ENCODE results near the gene PCDHGA7. TPM values are rescaled to one million over a fixed set of nuclear protein-coding genes. Genes with fewer than 3 reads are reported as not detected.
"Not testable (repeated sequence)": the region's sequence is repeated elsewhere in the genome, so short reads cannot be mapped to it uniquely, and the experiment has no call there.

PCDHGA7 gene
- polyA plus RNA-seq, 4 donors, result 2.0 to 2.6 (median 2.3) TPM

GRCh38 chr5:141422742-141423291 lies 40.3 kb downstream of the PCDHGA7 start:
- DNase-seq (ENCODE audit: low read depth in 4 of 4, low spot score in 2 of 4), result no peak

- no peak for DNase-seq (ENCODE audit: low read depth in 4 of 4, low spot score in 2 of 4)
Measured at GRCh38 chr5:141427783-141428426, 45.4 kb downstream of the PCDHGA7 start.

- DNase-seq (ENCODE audit: low read depth in 4 of 4, low spot score in 2 of 4), result no peak
Measured at GRCh38 chr5:141430332-141431113, 48.0 kb downstream of the PCDHGA7 start, which contains the start of gene PCDHGA12. TSS of gene PCDHGA12 (plus strand) at chr5:141430507. CDS start at chr5:141430760, 253 bp downstream.

- DNase-seq (ENCODE audit: low read depth in 4 of 4, low spot score in 2 of 4), result no peak
Measured at GRCh38 chr5:141431286-141431685, 48.7 kb downstream of the PCDHGA7 start.

- not testable (repeated sequence) for DNase-seq (ENCODE audit: low read depth in 4 of 4, low spot score in 2 of 4)
Measured at GRCh38 chr5:141432308-141432707, 49.8 kb downstream of the PCDHGA7 start.

GRCh38 chr5:141432726-141433125 lies 50.2 kb downstream of the PCDHGA7 start:
- DNase-seq (ENCODE audit: low read depth in 4 of 4, low spot score in 2 of 4), result not testable (repeated sequence)

- no peak for DNase-seq (ENCODE audit: low read depth in 4 of 4, low spot score in 2 of 4)
Measured at GRCh38 chr5:141434006-141434405, 51.5 kb downstream of the PCDHGA7 start.

Other genes with a start within 250 kb of the PCDHGA7 start
- 10 to 100 TPM in 1 of 4 donors, 1 to 10 TPM in 3; 5.2 to 10.2 (median 7.8) TPM for gene PCDHB5, start 247.5 kb upstream of the PCDHGA7 start, polyA plus RNA-seq (ENCODE audit: insufficient read length in 4 of 4)
- gene PCDHB6, start 232.7 kb upstream of the PCDHGA7 start, polyA plus RNA-seq (ENCODE audit: insufficient read length in 4 of 4), result 1 to 10 TPM; 2.6 to 4.1 (median 3.2) TPM
- gene PCDHB7, start 210.1 kb upstream of the PCDHGA7 start, polyA plus RNA-seq (ENCODE audit: insufficient read length in 4 of 4), result 1 to 10 TPM; 4.5 to 7.1 (median 5.0) TPM
- gene PCDHB8, start 205.0 kb upstream of the PCDHGA7 start, polyA plus RNA-seq (ENCODE audit: insufficient read length in 4 of 4), result 1 to 10 TPM; 1.5 to 4.5 (median 2.8) TPM
- gene PCDHB16, start 200.4 kb upstream of the PCDHGA7 start, polyA plus RNA-seq (ENCODE audit: insufficient read length in 4 of 4), result 1 to 10 TPM; 4.4 to 8.8 (median 7.3) TPM
- 1 to 10 TPM; 3.5 to 4.4 (median 4.1) TPM for gene PCDHB9, start 195.6 kb upstream of the PCDHGA7 start, polyA plus RNA-seq (ENCODE audit: insufficient read length in 4 of 4)
- gene PCDHB10, start 190.4 kb upstream of the PCDHGA7 start, polyA plus RNA-seq (ENCODE audit: insufficient read length in 4 of 4), result 1 to 10 TPM; 5.5 to 9.8 (median 6.6) TPM
- 1 to 10 TPM; 4.9 to 6.0 (median 5.6) TPM for gene PCDHB11, start 183.1 kb upstream of the PCDHGA7 start, polyA plus RNA-seq (ENCODE audit: insufficient read length in 4 of 4)
- 1 to 10 TPM; 4.7 to 6.3 (median 5.5) TPM for gene PCDHB12, start 174.0 kb upstream of the PCDHGA7 start, polyA plus RNA-seq (ENCODE audit: insufficient read length in 4 of 4)
- gene PCDHB13, start 168.8 kb upstream of the PCDHGA7 start, polyA plus RNA-seq (ENCODE audit: insufficient read length in 4 of 4), result 1 to 10 TPM; 5.0 to 7.6 (median 5.4) TPM
- gene PCDHB14, start 159.4 kb upstream of the PCDHGA7 start, polyA plus RNA-seq (ENCODE audit: insufficient read length in 4 of 4), result 10 to 100 TPM in 2 of 4 donors, 1 to 10 TPM in 2; 8.8 to 10.2 (median 9.8) TPM
- 10 to 100 TPM; 11.1 to 16.0 (median 15.0) TPM for gene PCDHB15, start 137.3 kb upstream of the PCDHGA7 start, polyA plus RNA-seq (ENCODE audit: insufficient read length in 4 of 4)
- gene SLC25A2, start 78.7 kb upstream of the PCDHGA7 start, polyA plus RNA-seq (ENCODE audit: insufficient read length in 4 of 4), result under 1 TPM in 1 of 4 donors, not detected in 3; 0.14 TPM
- gene TAF7, start 62.0 kb upstream of the PCDHGA7 start, polyA plus RNA-seq (ENCODE audit: insufficient read length in 4 of 4), result 100 to 1,000 TPM; 135 to 190 (median 151) TPM
- 1 to 10 TPM in 3 of 4 donors, under 1 TPM in 1; 0.93 to 1.0 (median 1.0) TPM for gene PCDHGA1, start 52.2 kb upstream of the PCDHGA7 start, polyA plus RNA-seq (ENCODE audit: insufficient read length in 4 of 4)
- 1 to 10 TPM; 4.8 to 8.4 (median 7.6) TPM for gene PCDHGA2, start 44.0 kb upstream of the PCDHGA7 start, polyA plus RNA-seq (ENCODE audit: insufficient read length in 4 of 4)
- 1 to 10 TPM; 1.6 to 4.1 (median 3.0) TPM for gene PCDHGA3, start 38.9 kb upstream of the PCDHGA7 start, polyA plus RNA-seq (ENCODE audit: insufficient read length in 4 of 4)
- gene PCDHGB1, start 32.6 kb upstream of the PCDHGA7 start, polyA plus RNA-seq (ENCODE audit: insufficient read length in 4 of 4), result 1 to 10 TPM; 1.6 to 2.2 (median 1.8) TPM
- 1 to 10 TPM; 2.1 to 3.0 (median 2.5) TPM for gene PCDHGA4, start 27.7 kb upstream of the PCDHGA7 start, polyA plus RNA-seq (ENCODE audit: insufficient read length in 4 of 4)
- 1 to 10 TPM; 3.2 to 4.9 (median 3.8) TPM for gene PCDHGB2, start 22.7 kb upstream of the PCDHGA7 start, polyA plus RNA-seq (ENCODE audit: insufficient read length in 4 of 4)
- 1 to 10 TPM; 2.5 to 3.0 (median 2.8) TPM for gene PCDHGA5, start 18.6 kb upstream of the PCDHGA7 start, polyA plus RNA-seq (ENCODE audit: insufficient read length in 4 of 4)
- 1 to 10 TPM; 1.9 to 2.9 (median 2.2) TPM for gene PCDHGB3, start 12.5 kb upstream of the PCDHGA7 start, polyA plus RNA-seq (ENCODE audit: insufficient read length in 4 of 4)
- gene PCDHGA6, start 8.9 kb upstream of the PCDHGA7 start, polyA plus RNA-seq (ENCODE audit: insufficient read length in 4 of 4), result 1 to 10 TPM; 5.7 to 8.9 (median 7.1) TPM
- gene PCDHGB4, start 5.0 kb downstream of the PCDHGA7 start, polyA plus RNA-seq (ENCODE audit: insufficient read length in 4 of 4), result 1 to 10 TPM; 4.4 to 6.1 (median 5.8) TPM
- under 1 TPM; 0.46 to 0.55 (median 0.51) TPM for gene PCDHGA8, start 9.9 kb downstream of the PCDHGA7 start, polyA plus RNA-seq (ENCODE audit: insufficient read length in 4 of 4)
- 10 to 100 TPM in 2 of 4 donors, 1 to 10 TPM in 2; 8.8 to 10.6 (median 10.0) TPM for gene PCDHGB5, start 15.2 kb downstream of the PCDHGA7 start, polyA plus RNA-seq (ENCODE audit: insufficient read length in 4 of 4)
- gene PCDHGA9, start 20.0 kb downstream of the PCDHGA7 start, polyA plus RNA-seq (ENCODE audit: insufficient read length in 4 of 4), result 1 to 10 TPM; 5.0 to 6.4 (median 5.3) TPM
- gene PCDHGB6, start 25.3 kb downstream of the PCDHGA7 start, polyA plus RNA-seq (ENCODE audit: insufficient read length in 4 of 4), result 1 to 10 TPM; 6.3 to 7.9 (median 7.4) TPM
- gene PCDHGA10, start 30.2 kb downstream of the PCDHGA7 start, polyA plus RNA-seq (ENCODE audit: insufficient read length in 4 of 4), result 1 to 10 TPM; 3.1 to 3.8 (median 3.6) TPM
- gene PCDHGB7, start 34.9 kb downstream of the PCDHGA7 start, polyA plus RNA-seq (ENCODE audit: insufficient read length in 4 of 4), result 10 to 100 TPM; 14.0 to 17.5 (median 14.3) TPM
- gene PCDHGA11, start 38.3 kb downstream of the PCDHGA7 start, polyA plus RNA-seq (ENCODE audit: insufficient read length in 4 of 4), result 1 to 10 TPM; 4.6 to 5.6 (median 5.1) TPM
- 1 to 10 TPM; 1.1 to 2.4 (median 1.5) TPM for gene PCDHGA12, start 47.8 kb downstream of the PCDHGA7 start, polyA plus RNA-seq (ENCODE audit: insufficient read length in 4 of 4)
- gene PCDHGC3, start 93.2 kb downstream of the PCDHGA7 start, polyA plus RNA-seq (ENCODE audit: insufficient read length in 4 of 4), result 100 to 1,000 TPM in 3 of 4 donors, 10 to 100 TPM in 1; 88.8 to 152 (median 118) TPM
- 1 to 10 TPM; 2.8 to 4.1 (median 3.0) TPM for gene PCDHGC4, start 102.3 kb downstream of the PCDHGA7 start, polyA plus RNA-seq (ENCODE audit: insufficient read length in 4 of 4)
- 1 to 10 TPM in 1 of 4 donors, under 1 TPM in 3; 0.22 to 1.1 (median 0.55) TPM for gene PCDHGC5, start 106.3 kb downstream of the PCDHGA7 start, polyA plus RNA-seq (ENCODE audit: insufficient read length in 4 of 4)
- 10 to 100 TPM; 63.1 to 75.5 (median 68.4) TPM for gene DIAPH1, start 236.3 kb downstream of the PCDHGA7 start, polyA plus RNA-seq (ENCODE audit: insufficient read length in 4 of 4)